ENCODE results near the gene BANK1. TPM values are rescaled to one million over a fixed set of nuclear protein-coding genes. Genes with fewer than 3 reads are reported as not detected.

The BANK1 gene
- total and polyA plus RNA-seq, 4 experiments from 2014 or later: 0.11 to 4.6 TPM; not detected in 2

DNA sequence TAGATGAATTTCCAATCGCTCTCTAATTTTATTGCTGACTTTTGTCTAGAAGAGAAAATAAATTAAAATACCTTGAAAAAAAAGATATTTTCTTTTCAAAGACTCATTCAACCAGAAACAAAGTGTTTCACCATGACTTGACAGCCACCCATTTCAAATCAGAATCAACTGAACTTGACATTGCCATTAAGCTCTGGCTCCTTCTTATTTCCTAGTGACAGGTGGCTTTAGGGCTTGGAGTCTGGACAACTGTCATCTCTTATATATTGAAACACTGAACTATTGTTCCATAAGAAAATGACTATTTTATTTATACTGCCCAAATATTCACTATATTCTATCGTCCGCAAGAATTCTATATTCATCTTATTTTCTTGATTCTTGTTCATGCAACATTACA is 325.6 kb downstream of the BANK1 start:
- Histone ChIP-seq H3K4me1 (ENCODE audit: insufficient read depth, low read length) (no peaks in the 10 kb centered on the region), H3K4me3 (ENCODE audit: low read length in 2 of 2) (no peak overlapping the region), H3K27ac (ENCODE audit: low read depth, low read length) (no peak overlapping the region), H3K36me3 (ENCODE audit: insufficient read depth, low read length) (no peaks in the 10 kb centered on the region), H3K9me3 (ENCODE audit: control insufficient read depth in 1 of 2, low read length in 2 of 2) (no peaks in the 10 kb centered on the region), H3K27me3 (ENCODE audit: insufficient read depth, low read length) (no peaks in the 10 kb centered on the region)
- no peaks in the 10 kb centered on the region for H3K36me3 Mint-ChIP-seq
- no peak for DNase-seq
- H3K27me3 Mint-ChIP-seq: no peaks in the 10 kb centered on the region
- H3K4me3 Mint-ChIP-seq: no peak overlapping the region
- POLR2A ChIA-PET (ENCODE audit: partially characterized antibody): no interaction called here
- CTCF ChIA-PET (ENCODE audit: partially characterized antibody): no interaction called here
- no peak overlapping the region for H3K27ac Mint-ChIP-seq
- peaks cover 2 to 7% (median 5%) of the 10 kb centered on the region in 8 donors for H3K9me3 Mint-ChIP-seq
- intact Hi-C loops (cut with micrococcal nuclease): no loop called here
- H3K4me1 Mint-ChIP-seq: no peaks in the 10 kb centered on the region

DNA sequence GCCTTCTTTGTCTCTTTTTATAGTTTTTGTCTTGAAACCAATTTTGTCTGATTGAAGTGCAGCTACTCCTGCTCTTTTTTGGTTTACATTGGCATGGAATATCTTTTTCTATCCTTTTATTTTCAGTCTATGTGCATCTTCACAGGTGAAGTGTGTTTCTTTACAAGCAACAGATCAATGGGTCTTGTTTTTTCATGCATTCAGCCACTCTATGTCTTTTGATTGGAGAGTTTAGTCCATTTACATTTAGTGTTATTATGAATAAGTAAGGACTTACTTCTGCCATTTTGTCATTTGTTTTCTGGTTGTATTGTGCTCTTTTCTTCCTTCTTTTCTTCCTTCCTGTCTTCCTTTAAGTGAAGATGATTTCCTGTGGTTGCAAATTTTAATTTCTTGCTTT is 330.3 kb downstream of the BANK1 start:
- peaks cover 6 to 36% (median 21%) of the 10 kb centered on the region in 8 donors for H3K9me3 Mint-ChIP-seq
- H3K27me3 Mint-ChIP-seq: peaks cover 0 to 4% of the 10 kb centered on the region in 2 donors
- H3K4me1 Mint-ChIP-seq: no peaks in the 10 kb centered on the region
- Histone ChIP-seq H3K27ac (ENCODE audit: low read depth, low read length) (no peak overlapping the region), H3K9me3 (ENCODE audit: control insufficient read depth in 1 of 2, low read length in 2 of 2) (no peaks in the 10 kb centered on the region), H3K36me3 (ENCODE audit: insufficient read depth, low read length) (no peaks in the 10 kb centered on the region), H3K4me3 (ENCODE audit: low read length in 2 of 2) (no peak overlapping the region), H3K4me1 (ENCODE audit: insufficient read depth, low read length) (no peaks in the 10 kb centered on the region), H3K27me3 (ENCODE audit: insufficient read depth, low read length) (no peaks in the 10 kb centered on the region)
- intact Hi-C loops (cut with micrococcal nuclease): no loop called here
- no peaks in the 10 kb centered on the region for H3K36me3 Mint-ChIP-seq
- no peak overlapping the region for H3K27ac Mint-ChIP-seq
- no peak overlapping the region for H3K4me3 Mint-ChIP-seq
- POLR2A ChIA-PET (ENCODE audit: partially characterized antibody): no interaction called here
- no peak for DNase-seq
- CTCF ChIA-PET (ENCODE audit: partially characterized antibody): no interaction called here

Data from CD4-positive, alpha-beta memory T cell (primary cell).